Astrocyte of the spinal cord (primary cell): ENCODE results near the gene ATP13A2.
"Not testable (repeated sequence)": the region's sequence is repeated elsewhere in the genome, so short reads cannot be mapped to it uniquely, and the experiment has no call there.

ENCODE experiments used
- DNase-seq: peaks from one replicate; pipeline ENCODE4 v3.0.0; 2011; ENCODE audit warnings: low read depth, low spot score
- H3K4me3 ChIP-seq: 2 replicates; pipeline ENCODE4 v1.5.1; 2011; ENCODE audit warnings: low read depth, mild to moderate bottlenecking, low read length, moderate library complexity
- in situ Hi-C: cut with HindIII; loops from 2 replicates; pipeline ENCODE4 v1.10.0; 2017; ENCODE audit warnings: low sequenced_read_pairs
- TF ChIP-seq, protein P1 (sequence below): IDR thresholded peaks from 2 replicates; pipeline ENCODE4 v1.5.1; 2012; ENCODE audit warnings: low read depth, mild to moderate bottlenecking, low read length, inconsistent platforms

ATP13A2 gene

GRCh38 chr1:16946646-16947045 is 65.1 kb downstream of the ATP13A2 start:
- DNase-seq: no peak
- TF ChIP-seq, protein P1, sequence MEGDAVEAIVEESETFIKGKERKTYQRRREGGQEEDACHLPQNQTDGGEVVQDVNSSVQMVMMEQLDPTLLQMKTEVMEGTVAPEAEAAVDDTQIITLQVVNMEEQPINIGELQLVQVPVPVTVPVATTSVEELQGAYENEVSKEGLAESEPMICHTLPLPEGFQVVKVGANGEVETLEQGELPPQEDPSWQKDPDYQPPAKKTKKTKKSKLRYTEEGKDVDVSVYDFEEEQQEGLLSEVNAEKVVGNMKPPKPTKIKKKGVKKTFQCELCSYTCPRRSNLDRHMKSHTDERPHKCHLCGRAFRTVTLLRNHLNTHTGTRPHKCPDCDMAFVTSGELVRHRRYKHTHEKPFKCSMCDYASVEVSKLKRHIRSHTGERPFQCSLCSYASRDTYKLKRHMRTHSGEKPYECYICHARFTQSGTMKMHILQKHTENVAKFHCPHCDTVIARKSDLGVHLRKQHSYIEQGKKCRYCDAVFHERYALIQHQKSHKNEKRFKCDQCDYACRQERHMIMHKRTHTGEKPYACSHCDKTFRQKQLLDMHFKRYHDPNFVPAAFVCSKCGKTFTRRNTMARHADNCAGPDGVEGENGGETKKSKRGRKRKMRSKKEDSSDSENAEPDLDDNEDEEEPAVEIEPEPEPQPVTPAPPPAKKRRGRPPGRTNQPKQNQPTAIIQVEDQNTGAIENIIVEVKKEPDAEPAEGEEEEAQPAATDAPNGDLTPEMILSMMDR: no peak
- no peak overlapping the region for H3K4me3 ChIP-seq
- in situ Hi-C loops: no loop called here

GRCh38 chr1:16946185-16946584 is 65.5 kb downstream of the ATP13A2 start:
- H3K4me3 ChIP-seq, in situ Hi-C loops, DNase-seq: not testable (repeated sequence)

DNA sequence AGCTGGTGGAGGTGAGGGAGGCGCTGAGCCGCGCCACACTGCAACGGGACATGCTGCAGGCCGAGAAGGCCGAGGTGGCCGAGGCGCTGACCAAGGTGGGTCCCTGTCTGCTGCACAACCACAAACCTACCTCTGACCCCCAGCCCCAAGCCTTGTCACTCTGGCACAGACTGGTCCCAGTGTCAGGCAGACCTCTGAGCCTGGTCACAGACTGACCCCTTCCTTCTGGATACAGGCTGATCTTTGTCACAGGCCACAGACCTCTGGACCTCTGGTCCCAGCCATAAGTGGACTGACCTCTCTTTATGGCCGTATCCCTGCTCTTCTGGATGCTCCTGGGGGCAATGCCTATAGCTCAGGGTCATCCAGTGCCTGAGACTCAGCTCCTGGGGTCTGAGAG is 66.2 kb downstream of the ATP13A2 start:
- in situ Hi-C loops, H3K4me3 ChIP-seq, DNase-seq: not testable (repeated sequence)

GRCh38 chr1:16944038-16944437 is 67.7 kb downstream of the ATP13A2 start:
- in situ Hi-C loops: no loop called here
- H3K4me3 ChIP-seq: no peak overlapping the region
- DNase-seq: no peak
- TF ChIP-seq, protein P1: no peak

GRCh38 chr1:16939386-16940180 is 72.1 kb downstream of the ATP13A2 start:
- H3K4me3 ChIP-seq, DNase-seq, in situ Hi-C loops: not testable (repeated sequence)

- TF ChIP-seq, protein P1: no peak
- in situ Hi-C loops: no loop called here
These were observed 73.1 kb downstream of the ATP13A2 start for GRCh38 chr1:16938351-16939321.

DNA sequence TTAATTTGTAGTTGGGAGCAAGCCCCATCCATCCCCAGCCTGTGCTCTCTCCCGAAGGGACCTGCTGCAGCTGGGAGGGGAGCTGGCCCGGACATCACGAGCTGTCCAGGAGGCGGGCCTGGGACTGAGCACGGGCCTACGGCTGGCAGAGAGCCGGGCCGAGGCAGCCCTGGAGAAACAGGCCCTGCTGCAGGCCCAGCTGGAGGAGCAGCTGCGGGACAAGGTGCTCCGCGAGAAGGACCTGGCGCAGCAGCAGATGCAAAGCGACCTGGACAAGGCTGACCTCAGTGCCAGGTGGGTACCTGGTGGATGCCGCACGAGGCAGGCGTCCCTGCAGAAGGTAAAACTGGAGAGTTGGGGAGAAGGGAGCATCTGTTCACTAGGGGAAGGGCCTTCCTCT is 75.1 kb downstream of the ATP13A2 start:
- H3K4me3 ChIP-seq, in situ Hi-C loops, DNase-seq: not testable (repeated sequence)

More at GRCh38 chr1:16938351-16939321, 73.1 kb downstream of the ATP13A2 start:
- H3K4me3 ChIP-seq: no peak overlapping the region
- DNase-seq: no peak
